NCI-H345 treated with DMSO at 0.1 percent for 48 hours (cell line): ENCODE results near the gene SLC16A12.

Experiments used
- DNase-seq: peaks from one replicate; lab custom pipeline; 2025; ENCODE audit not compliant: unreplicated experiment; lab: John Stamatoyannopoulos, UW

Gene SLC16A12

DNA sequence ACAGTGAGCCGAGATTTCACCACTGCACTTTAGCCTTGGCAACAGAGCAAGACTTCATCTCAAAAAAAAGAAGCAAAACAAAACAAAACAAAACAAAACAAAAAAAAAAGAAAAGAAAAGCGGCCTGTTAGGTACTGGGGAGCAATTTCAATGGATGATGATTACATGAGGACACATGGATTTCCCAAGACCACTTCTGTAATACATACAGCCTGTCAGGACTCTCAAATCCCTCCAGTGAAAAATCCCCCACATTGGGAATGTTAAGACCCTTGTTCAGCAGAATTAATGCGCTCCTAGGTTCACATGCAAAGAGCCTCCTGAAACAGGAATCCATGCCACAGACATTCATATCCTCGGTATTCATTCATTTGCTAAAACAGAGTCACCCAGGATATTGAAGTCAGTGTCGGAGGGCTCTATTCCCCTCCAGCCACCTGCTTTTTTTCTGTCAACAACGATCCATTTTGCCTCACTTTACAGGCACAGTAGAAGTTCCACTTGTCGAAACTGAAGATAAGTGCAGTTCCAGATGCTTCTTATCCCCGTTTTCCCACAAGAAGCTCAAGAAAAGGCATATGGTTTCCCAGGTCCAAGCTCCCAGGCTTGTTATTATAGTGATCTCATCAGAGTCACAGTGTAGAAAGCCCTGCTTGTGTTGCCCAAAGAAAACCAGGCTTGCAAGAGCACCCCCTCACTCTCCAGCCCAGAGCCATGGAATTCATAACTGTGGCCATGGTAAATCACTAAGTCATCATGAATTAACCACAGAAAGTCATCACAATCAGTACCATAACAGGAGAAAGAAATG lies 20.2 kb downstream of the SLC16A12 start:
- DNase-seq = no peak

DNA sequence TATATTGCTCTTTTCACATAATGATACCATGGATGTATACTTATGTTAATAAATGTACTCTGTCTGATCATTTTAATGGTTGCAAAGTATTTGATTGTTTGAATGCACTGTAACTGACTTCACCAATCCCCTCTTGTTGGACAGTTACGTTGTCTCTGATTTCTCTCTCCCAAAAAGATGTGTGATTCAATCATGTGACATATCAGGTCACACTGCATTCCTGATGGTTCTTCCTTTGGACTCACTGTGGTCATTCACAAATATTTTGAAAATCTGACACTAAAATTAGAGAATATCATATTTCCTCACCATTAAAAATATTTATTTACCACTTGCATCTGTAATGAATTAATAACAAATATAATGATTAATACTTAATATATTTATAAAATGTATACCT lies 22.2 kb downstream of the SLC16A12 start:
- no peak for DNase-seq

DNA sequence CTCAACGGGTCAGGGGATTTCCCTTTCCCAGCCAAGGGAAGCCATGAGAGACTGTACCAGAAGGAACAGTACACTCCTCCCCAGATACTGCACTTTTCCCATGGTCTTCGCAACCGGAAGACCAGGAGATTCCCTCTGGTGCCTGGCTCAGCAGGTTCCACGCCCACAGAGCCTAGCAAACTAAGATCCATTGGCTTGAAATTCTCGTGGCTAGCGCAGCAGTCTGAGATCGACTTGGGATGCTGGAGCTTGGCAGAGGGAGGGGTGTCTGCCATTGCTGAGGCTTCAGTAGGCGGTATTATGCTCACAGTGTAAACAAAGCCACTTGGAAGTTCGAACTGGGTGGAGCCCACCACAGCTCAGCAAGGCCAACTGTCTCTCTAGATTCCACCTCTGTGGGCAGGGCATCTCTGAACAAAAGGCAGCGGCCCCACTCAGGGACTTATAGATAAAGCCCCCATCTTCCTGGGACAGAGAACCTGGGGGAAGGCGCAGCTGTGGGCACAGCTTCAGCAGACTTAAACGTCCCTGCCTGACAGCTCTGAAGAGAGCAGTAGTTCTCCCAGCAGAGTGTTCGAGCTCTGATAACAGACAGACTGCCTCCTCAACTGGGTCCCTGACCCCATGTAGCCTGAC lies 29.6 kb downstream of the SLC16A12 start:
- no peak for DNase-seq

DNA sequence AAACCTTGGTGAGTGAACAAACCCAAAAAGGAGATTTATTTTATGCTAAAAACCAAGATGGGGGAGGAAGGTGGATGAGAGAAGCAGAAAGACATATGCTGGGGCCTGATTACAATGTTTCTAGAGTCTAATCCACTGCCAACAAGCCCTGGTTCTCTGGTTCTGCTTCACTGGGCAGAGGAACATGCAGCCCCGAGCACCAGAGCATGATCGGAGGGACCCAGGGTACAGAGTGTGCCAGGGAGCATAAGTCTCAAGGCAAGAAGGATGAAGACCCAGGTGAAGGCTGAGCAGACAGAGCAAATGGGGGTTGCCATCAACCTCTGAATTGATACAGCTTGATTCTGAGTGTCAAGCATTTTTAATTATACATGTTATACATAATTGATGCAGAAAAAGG lies 30.7 kb downstream of the SLC16A12 start:
- DNase-seq = no peak

DNA sequence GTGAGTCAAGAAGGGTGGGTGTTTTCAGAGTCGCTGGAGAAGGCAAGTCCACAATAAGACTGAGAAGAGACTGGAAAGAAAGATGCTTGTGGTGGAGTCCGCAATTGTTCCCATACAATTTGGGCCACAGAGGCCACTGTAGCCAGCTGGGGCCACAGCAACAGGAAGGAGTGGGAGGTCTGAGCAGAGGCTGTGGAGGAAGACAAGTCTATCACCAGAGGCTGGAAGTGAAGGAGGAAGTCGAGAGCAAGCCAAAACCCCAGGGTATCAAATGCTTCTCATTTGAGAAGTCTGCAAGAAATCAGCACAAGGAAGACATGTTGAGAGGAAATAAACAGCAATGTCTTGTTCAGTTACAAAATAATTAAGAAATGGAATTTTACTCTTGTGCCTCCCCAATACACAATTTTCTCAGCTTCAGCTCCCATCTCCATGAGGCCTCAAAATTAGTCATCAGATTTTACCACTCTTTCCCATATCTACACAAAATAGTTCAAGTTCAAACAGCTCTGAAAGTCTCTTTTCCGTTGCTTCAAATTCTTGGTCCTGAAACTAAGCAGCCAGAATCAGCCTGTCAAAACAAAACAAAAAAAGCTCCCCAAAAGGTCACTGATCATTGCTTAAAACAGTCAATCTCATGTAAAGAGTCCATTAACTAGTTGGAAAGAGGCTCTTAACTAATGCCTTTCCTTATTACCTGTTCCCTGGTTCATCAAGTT lies 31.6 kb downstream of the SLC16A12 start:
- no peak for DNase-seq

DNA sequence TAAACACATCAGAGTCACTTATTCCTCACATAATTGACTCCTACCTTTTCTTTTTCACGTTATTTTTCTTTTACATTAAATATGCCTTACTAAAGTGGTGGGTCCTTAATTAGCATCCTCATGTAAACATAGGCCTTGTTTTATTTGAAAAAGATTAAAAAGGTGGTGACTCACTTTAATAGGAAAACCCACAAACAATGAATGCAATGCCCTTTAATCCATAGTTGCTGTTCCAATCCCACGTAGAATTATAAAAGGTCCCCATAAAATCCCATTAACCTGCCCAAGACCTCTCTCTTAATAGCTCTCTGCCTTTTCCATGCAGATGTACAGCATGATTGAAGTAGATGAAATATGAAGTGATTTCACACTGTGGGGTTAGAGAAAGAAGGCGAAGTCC lies 32.2 kb downstream of the SLC16A12 start:
- DNase-seq = no peak

DNA sequence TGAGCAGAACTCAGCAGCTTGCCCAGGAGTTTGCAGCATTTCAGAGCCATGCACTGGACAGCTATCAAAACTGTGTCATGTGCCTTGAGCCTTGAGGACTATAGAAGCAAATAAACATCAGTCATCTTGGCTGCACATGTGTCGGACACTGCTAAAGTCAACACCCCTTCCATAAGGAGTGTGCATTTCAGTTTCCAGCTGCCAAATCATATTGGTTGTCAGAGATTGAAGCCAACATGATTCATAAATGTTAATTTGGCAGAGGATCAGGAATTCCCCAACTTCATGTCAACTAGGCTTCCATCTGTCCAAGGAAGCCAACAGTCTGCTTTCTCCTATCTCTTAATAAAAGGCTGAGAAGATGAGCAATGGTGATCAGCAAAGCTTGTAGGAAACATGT lies 32.8 kb downstream of the SLC16A12 start:
- DNase-seq = no peak

DNA sequence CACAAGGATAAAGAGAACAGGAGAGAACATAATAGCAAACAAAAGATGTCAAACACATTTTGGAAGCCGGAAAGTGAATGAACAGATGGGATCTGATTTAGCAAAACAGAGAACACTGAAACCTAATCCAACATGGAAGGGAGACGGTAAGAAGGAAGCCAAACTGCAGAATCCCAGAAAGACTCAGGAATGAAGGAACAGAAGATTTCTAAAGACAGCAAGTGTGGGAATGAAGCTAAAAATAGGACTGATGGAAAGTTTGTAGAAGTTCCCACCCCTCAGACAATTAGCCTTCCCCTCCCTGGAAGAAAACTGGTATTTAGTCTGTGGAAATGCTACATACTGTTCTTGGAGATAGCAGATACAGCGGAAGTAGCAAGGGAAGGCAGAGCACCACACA lies 40.8 kb downstream of the SLC16A12 start:
- DNase-seq = no peak

DNA sequence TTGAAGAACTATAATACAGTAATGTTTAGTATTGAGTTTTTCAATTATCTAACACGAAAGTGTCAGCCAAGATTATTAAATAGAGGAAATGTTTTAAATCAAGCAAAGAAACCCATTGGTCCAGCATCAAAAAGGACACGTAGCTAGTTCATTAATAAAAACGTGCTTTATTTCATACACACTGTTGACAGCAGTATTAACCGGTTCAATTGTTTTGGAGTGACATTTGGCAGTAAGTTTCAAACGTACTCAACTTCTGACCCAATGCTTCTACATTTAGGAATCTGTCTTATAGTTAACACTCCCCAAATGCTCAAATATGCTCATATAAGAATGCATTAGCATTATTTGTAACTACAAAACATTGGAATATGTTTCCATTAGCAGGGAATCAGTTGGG lies 41.3 kb downstream of the SLC16A12 start:
- no peak for DNase-seq

DNA sequence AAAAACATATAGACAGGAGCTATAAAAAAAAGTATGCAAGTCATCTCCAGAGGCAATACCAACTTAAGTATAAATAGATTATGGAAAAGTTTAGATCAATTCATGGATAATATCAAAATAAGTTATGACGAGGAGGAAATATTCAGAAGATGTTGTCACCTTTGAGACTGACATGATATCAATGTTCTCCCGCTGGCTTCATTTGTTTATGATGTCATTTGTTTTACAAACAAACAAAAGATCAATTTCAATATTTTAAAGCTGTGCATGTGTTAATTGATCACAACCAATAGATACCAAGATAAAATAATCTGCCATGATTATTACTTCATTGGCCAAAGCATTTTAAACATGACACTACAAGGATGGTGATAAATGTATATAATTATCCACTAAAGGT lies 43.5 kb downstream of the SLC16A12 start:
- DNase-seq = no peak

DNA sequence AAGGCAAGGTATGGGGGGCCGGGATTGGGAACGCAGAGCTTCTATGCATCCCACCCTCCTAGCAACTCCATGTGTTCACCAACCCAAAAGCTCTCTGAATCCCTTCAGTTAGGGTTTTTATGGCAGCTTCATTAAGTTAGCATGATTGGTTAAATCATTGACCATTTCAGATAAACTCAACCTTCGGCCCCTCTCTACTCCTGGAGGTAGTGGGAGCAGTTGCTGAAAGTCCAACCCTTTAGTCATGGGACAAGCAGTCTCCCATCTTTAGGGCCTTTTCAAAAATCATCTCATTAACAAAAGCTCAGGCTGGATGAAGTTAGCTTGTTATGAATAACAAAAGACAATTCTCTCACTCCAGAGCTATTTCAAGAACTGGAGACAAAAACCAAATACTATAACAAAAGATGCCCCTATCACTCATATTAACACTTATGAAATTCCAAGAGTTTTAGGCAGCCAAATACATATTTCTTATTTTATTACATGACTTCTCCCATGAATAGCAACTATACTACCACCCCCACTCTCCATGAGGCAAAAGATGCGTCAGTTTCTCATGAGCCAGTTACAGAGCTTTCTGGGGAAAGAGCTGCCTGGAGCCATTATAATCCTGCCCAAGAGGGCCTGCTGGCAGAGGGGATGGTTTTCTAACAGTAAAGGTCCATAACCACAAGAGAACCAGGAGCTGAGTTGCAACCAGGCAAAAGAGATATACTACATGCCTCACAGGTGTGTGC lies 44.6 kb downstream of the SLC16A12 start:
- no peak for DNase-seq

DNA sequence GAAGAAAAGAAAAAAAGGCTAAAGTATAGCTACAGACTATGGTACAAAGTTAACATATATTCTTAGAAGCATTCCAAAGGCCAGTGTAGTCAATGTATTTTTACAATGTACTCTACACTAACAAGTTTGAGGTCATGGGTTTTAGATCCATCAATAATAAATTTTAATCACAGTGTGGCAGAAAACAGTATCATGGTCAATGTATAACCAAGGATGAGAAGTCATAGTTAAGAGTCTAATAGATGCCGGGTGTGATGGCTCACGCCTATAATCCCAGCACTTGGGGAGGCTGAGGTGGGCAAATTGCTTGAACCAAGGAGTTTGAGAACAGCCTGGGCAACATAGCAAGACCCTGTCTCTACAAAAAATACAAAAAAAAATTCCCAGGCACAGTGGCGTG lies 53.1 kb downstream of the SLC16A12 start:
- DNase-seq = no peak

DNA sequence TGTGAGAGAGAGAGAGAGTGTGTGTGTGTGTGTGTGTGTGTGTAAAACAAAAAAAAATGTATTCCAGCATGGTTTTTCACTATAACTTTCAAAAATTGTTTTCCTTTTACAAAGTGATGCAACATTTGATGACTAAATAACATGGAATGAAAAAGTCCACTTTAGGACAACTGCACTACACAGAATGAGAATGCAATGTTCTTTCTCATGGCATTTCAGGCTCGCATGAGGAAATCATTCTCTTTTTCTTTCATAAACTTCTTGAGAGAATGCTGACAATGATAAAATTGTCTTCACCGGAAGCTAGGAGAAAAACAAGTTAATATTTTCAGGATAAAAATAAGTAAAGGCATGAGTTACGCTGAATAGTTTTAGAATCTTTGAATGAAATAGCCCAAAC lies 53.7 kb downstream of the SLC16A12 start:
- DNase-seq = no peak

DNA sequence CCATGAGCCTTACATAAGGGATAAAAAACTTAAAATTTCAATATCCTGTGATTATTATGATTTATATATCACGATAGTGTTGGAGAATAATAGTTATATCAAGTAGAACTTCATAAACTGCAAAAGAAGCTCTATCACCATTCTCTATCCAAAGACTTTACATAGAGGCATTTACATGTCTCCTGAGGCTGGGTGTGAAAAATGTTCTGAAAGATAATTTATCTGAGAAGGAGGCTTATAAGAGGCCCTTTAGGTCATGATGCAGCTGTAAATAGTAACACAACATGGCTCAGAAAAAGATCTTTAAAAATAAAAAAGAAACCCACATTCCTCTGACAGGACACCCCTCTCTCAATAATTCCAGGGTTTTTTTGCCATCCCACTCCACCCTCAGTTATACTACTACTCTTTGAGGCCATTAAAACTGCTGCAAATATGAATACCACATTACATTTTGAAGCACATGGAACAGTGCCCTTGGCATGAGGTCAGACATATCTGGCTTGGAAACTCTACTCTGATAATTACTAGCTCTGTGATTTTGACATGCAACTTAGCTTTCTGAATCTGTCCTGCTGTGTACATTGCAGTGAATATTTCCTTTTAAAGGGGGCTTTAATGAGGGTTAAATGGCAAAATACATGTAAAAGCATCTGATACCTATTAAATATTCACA lies 55.5 kb downstream of the SLC16A12 start:
- DNase-seq = no peak

DNA sequence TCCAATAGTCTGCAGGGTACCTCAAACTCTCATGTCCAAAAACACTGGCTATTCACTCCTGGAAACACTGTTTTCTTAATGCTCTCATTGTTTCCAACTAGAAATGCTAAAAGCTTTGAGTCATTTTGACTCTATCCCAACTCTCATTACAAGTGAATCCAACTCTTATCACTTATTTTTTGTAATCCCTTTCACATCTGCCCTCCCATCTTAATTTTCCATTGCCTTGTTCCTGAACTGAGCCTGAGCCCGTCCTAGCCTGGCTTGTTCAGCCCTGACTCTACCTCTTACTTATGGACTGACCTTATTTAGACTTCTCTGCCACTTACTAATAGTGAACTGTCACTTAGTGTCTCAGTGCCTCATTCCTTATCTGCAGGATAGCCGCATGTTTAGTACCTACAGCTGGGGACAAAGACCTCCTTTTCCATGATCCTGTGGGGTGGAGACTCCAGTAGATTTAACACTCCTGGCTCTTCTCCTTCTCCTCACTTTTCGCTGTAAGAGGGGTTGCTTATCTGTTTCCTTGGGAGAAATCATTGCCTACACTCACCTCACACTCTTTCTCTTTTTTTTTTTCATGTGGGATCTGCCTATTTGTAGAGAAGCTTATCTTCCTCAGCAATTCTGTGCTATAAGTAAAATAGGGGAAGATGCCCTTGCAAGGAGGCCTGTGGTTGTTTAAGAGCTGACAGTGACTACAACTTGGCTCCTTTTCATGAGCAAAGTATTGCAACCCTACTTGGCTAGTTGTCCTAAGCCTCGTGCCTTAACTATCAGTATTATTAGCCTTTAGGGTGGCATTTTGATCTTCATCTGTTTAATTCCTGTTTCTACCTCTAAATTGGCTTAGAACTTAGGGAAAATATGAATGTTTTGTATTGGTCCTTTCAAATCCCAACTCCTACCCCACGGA lies 56.4 kb downstream of the SLC16A12 start:
- no peak for DNase-seq

DNA sequence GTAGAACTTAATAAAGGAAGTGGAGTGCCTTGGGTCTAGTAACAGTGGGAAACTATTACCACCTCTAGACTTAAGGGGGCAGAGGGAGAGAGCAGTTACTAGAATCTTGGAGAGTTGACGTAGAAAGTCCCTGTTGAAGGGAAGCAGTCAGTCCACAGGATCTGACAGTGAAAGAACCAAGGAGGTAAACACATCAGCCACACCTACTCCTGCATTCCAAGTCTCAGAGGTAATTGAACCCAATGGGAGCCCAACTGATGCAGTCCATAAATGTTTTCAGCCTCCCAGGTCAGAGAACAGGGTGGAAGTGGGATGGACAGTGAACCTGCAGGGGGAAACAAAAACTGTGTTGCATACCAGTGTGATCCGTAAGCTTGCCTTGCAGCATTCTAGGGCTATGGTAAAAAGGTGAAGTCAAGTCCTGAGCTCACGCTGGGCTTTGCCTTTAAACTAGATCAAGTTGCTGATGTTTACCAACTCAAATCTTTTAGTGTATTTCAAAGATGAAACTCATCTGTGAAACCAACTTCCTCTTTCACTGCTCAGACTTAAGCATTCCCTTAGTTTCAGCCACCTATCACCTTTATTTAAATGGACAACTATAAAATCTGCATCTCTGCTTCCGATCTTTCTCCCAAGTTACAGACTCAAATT lies 57.2 kb downstream of the SLC16A12 start:
- DNase-seq = no peak

DNA sequence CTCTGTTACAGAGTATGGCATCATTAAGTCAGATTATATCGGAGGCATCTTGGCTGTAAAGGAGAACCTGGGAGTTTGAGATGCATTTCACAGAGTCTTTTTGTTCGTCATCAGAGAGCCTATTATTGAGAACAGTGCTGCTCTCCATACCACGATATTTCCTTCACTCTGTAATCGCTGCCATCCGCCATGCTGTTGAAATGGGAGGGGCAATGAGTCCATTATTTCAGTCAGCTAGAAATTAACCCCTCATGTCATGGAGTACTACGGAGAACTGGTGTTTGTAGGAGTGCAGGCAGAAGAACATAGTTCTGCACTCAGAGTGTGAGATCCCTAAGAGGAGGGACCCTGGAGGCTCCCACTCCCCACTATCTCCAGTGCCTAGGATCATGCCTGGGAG lies 59.2 kb downstream of the SLC16A12 start:
- DNase-seq = no peak

DNA sequence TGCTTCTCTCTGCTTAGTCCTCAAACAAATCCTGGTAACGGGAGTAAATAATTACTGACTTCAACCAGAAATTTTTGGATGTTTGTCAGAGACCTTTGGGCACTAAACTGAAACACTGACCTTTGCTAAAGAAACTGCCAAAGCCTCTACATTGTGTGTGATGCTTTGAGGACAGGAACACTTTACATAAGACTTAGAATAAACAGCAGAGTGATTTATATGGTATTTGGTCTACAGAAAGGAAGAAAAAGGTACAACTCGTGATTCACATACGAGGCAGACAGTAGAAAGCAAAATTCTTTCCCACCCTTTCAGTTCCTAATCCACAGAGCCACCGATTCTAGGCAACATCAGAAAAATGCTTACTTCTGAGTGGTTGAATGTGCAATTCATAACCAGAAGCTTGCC lies 59.8 kb downstream of the SLC16A12 start:
- DNase-seq = no peak

DNA sequence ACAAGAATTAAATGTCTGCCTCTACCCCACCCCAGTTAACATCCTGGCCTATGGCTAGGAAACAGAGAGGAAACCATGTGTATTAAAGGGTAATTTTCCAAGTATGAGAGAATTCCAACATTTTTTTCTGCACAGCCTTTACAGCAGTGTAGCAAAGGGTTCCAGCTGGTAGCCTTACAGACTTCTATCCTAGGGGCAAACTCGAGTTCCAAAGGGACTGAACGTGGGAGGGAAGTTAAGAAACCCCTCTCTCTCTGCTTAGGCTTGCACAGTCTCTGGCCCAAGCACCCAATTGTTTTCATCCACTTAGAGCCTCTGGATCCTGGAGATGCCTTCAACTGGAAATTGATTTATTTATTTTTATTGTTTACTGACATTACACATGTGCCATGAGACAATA lies 60.3 kb downstream of the SLC16A12 start:
- DNase-seq = no peak
